ENCODE data around the gene BTF3. TPM values are rescaled to one million over a fixed set of nuclear protein-coding genes. Genes with fewer than 3 reads are reported as not detected.
"Not testable (repeated sequence)": the region's sequence is repeated elsewhere in the genome, so short reads cannot be mapped to it uniquely, and the experiment has no call there.

BTF3 gene
- polyA plus RNA-seq, 1 experiment: 478 TPM

DNA sequence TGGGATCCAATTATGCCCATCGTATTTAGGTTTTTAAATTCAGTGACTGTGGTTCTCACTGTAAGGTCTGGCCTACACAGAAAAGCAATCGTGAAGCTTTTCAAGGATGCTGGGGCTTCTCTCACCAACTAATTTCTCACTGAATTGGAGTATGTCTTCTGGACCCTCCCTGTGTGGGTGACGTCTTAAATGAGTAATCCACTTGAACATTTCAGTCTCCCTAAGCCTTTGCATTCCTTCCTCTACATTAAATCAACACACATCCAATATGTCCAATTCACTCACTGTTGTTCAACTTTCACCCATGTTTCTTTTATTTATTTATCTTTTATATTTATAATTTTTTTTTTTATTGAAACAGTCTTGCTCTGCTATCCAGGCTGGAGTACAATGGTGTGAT is 12.5 kb upstream of the BTF3 start:
- TF ChIP-seq, protein P1, sequence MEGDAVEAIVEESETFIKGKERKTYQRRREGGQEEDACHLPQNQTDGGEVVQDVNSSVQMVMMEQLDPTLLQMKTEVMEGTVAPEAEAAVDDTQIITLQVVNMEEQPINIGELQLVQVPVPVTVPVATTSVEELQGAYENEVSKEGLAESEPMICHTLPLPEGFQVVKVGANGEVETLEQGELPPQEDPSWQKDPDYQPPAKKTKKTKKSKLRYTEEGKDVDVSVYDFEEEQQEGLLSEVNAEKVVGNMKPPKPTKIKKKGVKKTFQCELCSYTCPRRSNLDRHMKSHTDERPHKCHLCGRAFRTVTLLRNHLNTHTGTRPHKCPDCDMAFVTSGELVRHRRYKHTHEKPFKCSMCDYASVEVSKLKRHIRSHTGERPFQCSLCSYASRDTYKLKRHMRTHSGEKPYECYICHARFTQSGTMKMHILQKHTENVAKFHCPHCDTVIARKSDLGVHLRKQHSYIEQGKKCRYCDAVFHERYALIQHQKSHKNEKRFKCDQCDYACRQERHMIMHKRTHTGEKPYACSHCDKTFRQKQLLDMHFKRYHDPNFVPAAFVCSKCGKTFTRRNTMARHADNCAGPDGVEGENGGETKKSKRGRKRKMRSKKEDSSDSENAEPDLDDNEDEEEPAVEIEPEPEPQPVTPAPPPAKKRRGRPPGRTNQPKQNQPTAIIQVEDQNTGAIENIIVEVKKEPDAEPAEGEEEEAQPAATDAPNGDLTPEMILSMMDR (IDR thresholded peaks at IDR 0.05; ENCODE audit: insufficient read depth, low read depth, low read length): no peak
- ChIA-PET POLR2A (no interaction called here), CTCF (interaction anchor here (2.0 kb wide), 1 partner anchor 51 kb away, joined by 7 read pairs; no protein-coding TSS in a partner anchor)
- no peak overlapping the region for H3K4me3 ChIP-seq (ENCODE audit: low read depth, low read length)
- no peak for DNase-seq (ENCODE audit: low read depth)
- no peaks in the 10 kb centered on the region for H3K36me3 ChIP-seq (ENCODE audit: control insufficient read depth, insufficient read depth, low read length)
- H3K27me3 ChIP-seq (ENCODE audit: control insufficient read depth, insufficient read depth, low read length): peaks cover 2% of the 10 kb centered on the region; the same call in 1 of the 2 replicates

- ChIA-PET POLR2A (no interaction called here), CTCF (interaction anchor here (1.0 to 2.2 kb wide), 4 partner anchors 11 to 122 kb away, joined by 4 to 13 read pairs (median 6); partner anchors contain the start of gene BTF3)
- no peak for DNase-seq (ENCODE audit: low read depth)
- TF ChIP-seq, protein P1 (IDR thresholded peaks at IDR 0.05; ENCODE audit: insufficient read depth, low read depth, low read length): no peak
- Histone ChIP-seq H3K36me3 (ENCODE audit: control insufficient read depth, insufficient read depth, low read length) (no peaks in the 10 kb centered on the region), H3K4me3 (ENCODE audit: low read depth, low read length) (no peak overlapping the region), H3K27me3 (ENCODE audit: control insufficient read depth, insufficient read depth, low read length) (peaks cover 2% of the 10 kb centered on the region; the same call in 1 of the 2 replicates)
Observed at GRCh38 chr5:73486119-73486899, 11.9 kb upstream of the BTF3 start.

DNA sequence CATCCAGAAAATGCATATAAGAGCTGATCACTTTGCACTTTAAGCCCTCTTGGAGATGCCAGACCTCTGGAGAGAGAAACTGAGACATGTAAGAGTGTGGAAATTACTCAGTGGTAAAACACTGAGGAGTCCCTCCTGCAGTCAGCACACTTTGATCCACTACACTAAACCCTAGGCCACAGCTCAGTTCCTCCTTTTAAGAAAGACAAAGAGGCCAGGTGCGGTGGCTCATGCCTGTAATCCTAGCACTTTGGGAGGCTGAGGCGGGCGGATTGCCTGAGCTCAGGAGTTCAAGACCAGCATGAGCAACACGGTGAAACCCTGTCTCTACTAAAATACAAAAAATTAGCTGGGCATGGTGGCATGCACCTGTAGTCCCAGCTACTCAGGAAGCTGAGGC is 11.0 kb upstream of the BTF3 start:
- H3K27me3 ChIP-seq (ENCODE audit: control insufficient read depth, insufficient read depth, low read length); H3K36me3 ChIP-seq (ENCODE audit: control insufficient read depth, insufficient read depth, low read length); POLR2A ChIA-PET; H3K4me3 ChIP-seq (ENCODE audit: low read depth, low read length); DNase-seq (ENCODE audit: low read depth): not testable (repeated sequence)
- CTCF ChIA-PET: interaction anchor here (1.0 to 2.2 kb wide), 5 partner anchors 10 to 123 kb away, joined by 4 to 13 read pairs (median 4); partner anchors contain the start of gene BTF3

DNA sequence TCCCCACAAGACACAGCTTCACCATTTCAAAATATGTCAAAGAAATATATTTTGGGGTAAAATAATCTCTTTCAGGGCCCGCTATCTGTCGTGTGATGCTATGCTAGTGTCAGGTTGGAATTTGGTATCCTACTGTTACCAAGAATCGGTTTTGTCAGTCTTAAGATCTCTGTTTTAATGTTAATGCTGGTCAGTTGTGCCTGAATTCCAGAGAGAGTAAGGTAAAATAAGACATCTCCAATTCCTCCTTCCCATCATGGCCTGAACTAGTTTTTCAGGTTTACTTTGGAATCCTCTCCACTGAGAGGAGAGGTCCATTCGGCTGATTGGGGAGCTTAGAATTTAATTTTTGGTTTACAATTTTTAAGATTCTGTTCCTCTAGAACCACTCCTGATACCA is 10.4 kb upstream of the BTF3 start:
- TF ChIP-seq, protein P1 (IDR thresholded peaks at IDR 0.05; ENCODE audit: insufficient read depth, low read depth, low read length): no peak
- ChIA-PET POLR2A (no interaction called here), CTCF (interaction anchor here (1.1 to 2.2 kb wide), 4 partner anchors 9 to 49 kb away, joined by 4 to 13 read pairs (median 6); partner anchors contain the start of gene BTF3)
- no peak overlapping the region for H3K4me3 ChIP-seq (ENCODE audit: low read depth, low read length)
- no peaks in the 10 kb centered on the region for H3K36me3 ChIP-seq (ENCODE audit: control insufficient read depth, insufficient read depth, low read length)
- H3K27me3 ChIP-seq (ENCODE audit: control insufficient read depth, insufficient read depth, low read length): peaks cover 2% of the 10 kb centered on the region; the same call in 1 of the 2 replicates
- no peak for DNase-seq (ENCODE audit: low read depth)

GRCh38 chr5:73488806-73489205 is 9.4 kb upstream of the BTF3 start:
- TF ChIP-seq, protein P1 (IDR thresholded peaks at IDR 0.05; ENCODE audit: insufficient read depth, low read depth, low read length): no peak

More at GRCh38 chr5:73488806-73489205, 9.4 kb upstream of the BTF3 start:
- Histone ChIP-seq H3K27me3 (ENCODE audit: control insufficient read depth, insufficient read depth, low read length) (peaks cover 2% of the 10 kb centered on the region; the same call in 1 of the 2 replicates), H3K4me3 (ENCODE audit: low read depth, low read length) (no peak overlapping the region), H3K36me3 (ENCODE audit: control insufficient read depth, insufficient read depth, low read length) (no peaks in the 10 kb centered on the region)
- ChIA-PET POLR2A (no interaction called here), CTCF (no interaction called here)
- DNase-seq (ENCODE audit: low read depth): no peak
